ENCODE measurements around the gene UGT1A1. TPM values are rescaled to one million over a fixed set of nuclear protein-coding genes. Genes with fewer than 3 reads are reported as not detected.
"Not testable (repeated sequence)": the region's sequence is repeated elsewhere in the genome, so short reads cannot be mapped to it uniquely, and the experiment has no call there.

The UGT1A1 gene
- total RNA-seq, 1 experiment from 2014 or later, result not detected

- not testable (repeated sequence) for H3K18ac ChIP-seq (ENCODE audit: insufficient read length, low read depth, low read length); H3K14ac ChIP-seq (ENCODE audit: insufficient read depth, low read length); H3K4me1 Mint-ChIP-seq; H2BK20ac ChIP-seq (ENCODE audit: low read depth, low read length, poor library complexity, severe bottlenecking); H3K27ac Mint-ChIP-seq; H3T11ph ChIP-seq (ENCODE audit: low read length); H3K4me2 ChIP-seq (ENCODE audit: insufficient read depth, insufficient read length, low read length); H3K79me2 ChIP-seq (ENCODE audit: insufficient read depth, low read length); H3K4ac ChIP-seq (ENCODE audit: low read depth, low read length); H3K9ac ChIP-seq (ENCODE audit: extremely low read depth, insufficient read length, low read length); H3K56ac ChIP-seq (ENCODE audit: insufficient read length, low read depth, low read length); H4K8ac ChIP-seq (replicated peaks; ENCODE audit: insufficient read length, low read depth, low read length); H2BK120ac ChIP-seq (ENCODE audit: low read depth, low read length, poor library complexity, severe bottlenecking); H3K23ac ChIP-seq (ENCODE audit: insufficient read length, low read depth, low read length); H2AFZ ChIP-seq (ENCODE audit: low read length); H2BK12ac ChIP-seq (ENCODE audit: insufficient read length, low read depth, low read length); H3K23me2 ChIP-seq (ENCODE audit: insufficient read length, low read depth, low read length, poor library complexity, severe bottlenecking); H2BK5ac ChIP-seq (ENCODE audit: insufficient read length, low read length); H3K27ac ChIP-seq (ENCODE audit: insufficient read length, low read depth, low read length); H3K4me1 ChIP-seq (ENCODE audit: insufficient read depth, low read length); H3K79me1 ChIP-seq (ENCODE audit: insufficient read depth, low read depth, low read length, poor library complexity, severe bottlenecking); H2AK5ac ChIP-seq (ENCODE audit: insufficient read length, low read length); H4K5ac ChIP-seq (ENCODE audit: insufficient read length, low read depth, low read length); H2BK15ac ChIP-seq (ENCODE audit: low read depth, low read length); H4K20me1 ChIP-seq (ENCODE audit: control insufficient read depth, insufficient read depth, insufficient read length); H3K9me3 ChIP-seq (ENCODE audit: control insufficient read depth, low read depth, low read length); DNase-seq; H3K27me3 ChIP-seq (ENCODE audit: insufficient read depth, low read length); H3K4me3 Mint-ChIP-seq; H4K91ac ChIP-seq (ENCODE audit: insufficient read length, low read depth, low read length)
- Mint-ChIP-seq H3K36me3 (ENCODE audit: insufficient read depth in 1 of 3, low read depth in 3 of 3) (peaks cover 8 to 19% (median 9%) of the 10 kb centered on the region in 3 experiments; a peak in 6 of 7 replicates), H3K9me3 (peaks cover 44 to 49% of the 10 kb centered on the region in 2 experiments), H3K27me3 (ENCODE audit: low read depth) (peaks cover 22% of the 10 kb centered on the region)
- no CpG with 5 or more reads among the region's 2 CpGs for WGBS (ENCODE audit: extremely low coverage, insufficient read length, low lambda C conversion rate)
Observed at GRCh38 chr2:233751212-233752009, 8.7 kb upstream of the UGT1A1 start.
